GM12892 (cell line): ENCODE data around the gene TEX13C.

Experiments
- POLR2A ChIP-seq: IDR thresholded peaks from 2 replicates; pipeline ENCODE4 v1.6.1; 2011; ENCODE audit warnings: low read depth, low read length, control low read depth
- POLR2AphosphoS5 ChIP-seq: IDR thresholded peaks from 2 replicates; pipeline ENCODE4 v1.6.1; 2011; ENCODE audit warnings: low read depth, low read length, control low read depth
- TAF1 ChIP-seq: IDR thresholded peaks from 2 replicates; pipeline ENCODE4 v1.6.1; 2011; ENCODE audit warnings: low read depth, mild to moderate bottlenecking, control low read depth, low read length, borderline replicate concordance

GRCh38 chrX:125340490-125340889 lies 20.8 kb downstream of the TEX13C start:
- TF ChIP-seq POLR2A (no peak), TAF1 (no peak), POLR2AphosphoS5 (no peak)
